ENCODE data around the gene FAH. TPM values are rescaled to one million over a fixed set of nuclear protein-coding genes. Genes with fewer than 3 reads are reported as not detected.

The FAH gene
- polyA plus RNA-seq, 1 experiment: 53.0 TPM

GRCh38 chr15:80182611-80183261 lies 29.9 kb downstream of the FAH start:
- ChIA-PET CTCF (no interaction called here), POLR2A (no interaction called here)
- TF ChIP-seq CTCF (IDR thresholded peaks at IDR 0.05; ENCODE audit: low read depth, low read length): no peak
- Histone ChIP-seq H3K27ac (ENCODE audit: low read depth, low read length) (peak overlapping the region; percentile 52), H3K9me3 (ENCODE audit: control insufficient read depth, insufficient read depth, low read length) (peaks cover 10% of the 10 kb centered on the region), H3K4me3 (ENCODE audit: low read depth, low read length) (no peak overlapping the region), H3K27me3 (ENCODE audit: control insufficient read depth, insufficient read depth, low read length) (no peaks in the 10 kb centered on the region)
- peak; percentile 69 for DNase-seq (ENCODE audit: low read depth, low spot score)

GRCh38 chr15:80183306-80183705 lies 30.5 kb downstream of the FAH start:
- ChIA-PET CTCF (no interaction called here), POLR2A (no interaction called here)
- H3K4me3 ChIP-seq (ENCODE audit: low read depth, low read length): no peak overlapping the region
- H3K27me3 ChIP-seq (ENCODE audit: control insufficient read depth, insufficient read depth, low read length): no peaks in the 10 kb centered on the region
- peak overlapping the region; percentile 52 for H3K27ac ChIP-seq (ENCODE audit: low read depth, low read length)
- no peak for TF ChIP-seq CTCF (IDR thresholded peaks at IDR 0.05; ENCODE audit: low read depth, low read length)
- peaks cover 5% of the 10 kb centered on the region for H3K9me3 ChIP-seq (ENCODE audit: control insufficient read depth, insufficient read depth, low read length)
- DNase-seq (ENCODE audit: low read depth, low spot score): no peak

- TF ChIP-seq CTCF (IDR thresholded peaks at IDR 0.05; ENCODE audit: low read depth, low read length): peak; percentile 46
- Histone ChIP-seq H3K27ac (ENCODE audit: low read depth, low read length) (no peak overlapping the region), H3K9me3 (ENCODE audit: control insufficient read depth, insufficient read depth, low read length) (no peaks in the 10 kb centered on the region; the same call in 1 of the 2 replicates), H3K27me3 (ENCODE audit: control insufficient read depth, insufficient read depth, low read length) (no peaks in the 10 kb centered on the region), H3K4me3 (ENCODE audit: low read depth, low read length) (no peak overlapping the region)
- no peak for DNase-seq (ENCODE audit: low read depth, low spot score)
- CTCF ChIA-PET: interaction anchor here (0.9 kb wide), 1 partner anchor 51 kb away, joined by 3 read pairs; no protein-coding TSS in a partner anchor
- POLR2A ChIA-PET: no interaction called here
These were observed 31.1 kb downstream of the FAH start for GRCh38 chr15:80183886-80184285.

- ChIA-PET POLR2A (no interaction called here), CTCF (interaction anchor here (0.9 kb wide), 1 partner anchor 50 kb away, joined by 3 read pairs; no protein-coding TSS in a partner anchor)
- DNase-seq (ENCODE audit: low read depth, low spot score): no peak
- H3K9me3 ChIP-seq (ENCODE audit: control insufficient read depth, insufficient read depth, low read length): no peaks in the 10 kb centered on the region; the same call in 1 of the 2 replicates
- no peak for TF ChIP-seq CTCF (IDR thresholded peaks at IDR 0.05; ENCODE audit: low read depth, low read length)
- H3K27ac ChIP-seq (ENCODE audit: low read depth, low read length): no peak overlapping the region
- no peak overlapping the region for H3K4me3 ChIP-seq (ENCODE audit: low read depth, low read length)
- no peaks in the 10 kb centered on the region for H3K27me3 ChIP-seq (ENCODE audit: control insufficient read depth, insufficient read depth, low read length)
These were observed 31.8 kb downstream of the FAH start for GRCh38 chr15:80184554-80184953.

- H3K9me3 ChIP-seq (ENCODE audit: control insufficient read depth, insufficient read depth, low read length): no peaks in the 10 kb centered on the region; the same call in 1 of the 2 replicates
- CTCF ChIA-PET: no interaction called here
- H3K27me3 ChIP-seq (ENCODE audit: control insufficient read depth, insufficient read depth, low read length): no peaks in the 10 kb centered on the region
These were observed 32.4 kb downstream of the FAH start for GRCh38 chr15:80185152-80185551.

More at GRCh38 chr15:80185152-80185551, 32.4 kb downstream of the FAH start:
- no peak for TF ChIP-seq CTCF (IDR thresholded peaks at IDR 0.05; ENCODE audit: low read depth, low read length)
- no peak overlapping the region for H3K27ac ChIP-seq (ENCODE audit: low read depth, low read length)
- no peak for DNase-seq (ENCODE audit: low read depth, low spot score)
- no peak overlapping the region for H3K4me3 ChIP-seq (ENCODE audit: low read depth, low read length)
- POLR2A ChIA-PET: no interaction called here

All from AG04450 (cell line).